K562 (cell line): ENCODE data around the gene UBE2S. TPM values are rescaled to one million over a fixed set of nuclear protein-coding genes. Genes with fewer than 3 reads are reported as not detected.
A peak's percentile ranks its signal among the peaks of the same experiment; 100 is the strongest.

Source experiments
- ATF7 ChIP-seq: fragments of 450-650 bp; IDR thresholded peaks from 2 replicates; pipeline ENCODE4 v1.7.1; 2014; ENCODE audit warnings: mild to moderate bottlenecking, moderate library complexity
- BHLHE40 ChIP-seq: IDR thresholded peaks from 2 replicates; pipeline ENCODE4 v1.6.1; 2011; ENCODE audit warnings: low read length, improper control_type of control experiment
- BMI1 ChIP-seq: fragments of 150-350 bp; IDR thresholded peaks from 2 replicates; pipeline ENCODE4 v1.6.1; 2014; ENCODE audit warnings: low read length
- KAT7 ChIP-seq: sonication (generic); formaldehyde crosslinking; IDR thresholded peaks from 2 replicates; pipeline ENCODE4 v1.8.0; 2022; ENCODE audit warnings: missing genetic modification reagents, mild to moderate bottlenecking, borderline replicate concordance
- KLF16 ChIP-seq: IDR thresholded peaks from 2 replicates; pipeline ENCODE4 v1.6.1; 2016; ENCODE audit warnings: antibody characterized with exemption
- MYBL2 ChIP-seq, 2 experiments: fragments of 450-650 bp in 1 of 2; sonication (generic) in 1 of 2; formaldehyde crosslinking in 1 of 2; IDR thresholded peaks; 2 replicates each; pipeline versions ENCODE4 v1.6.1 to v1.8.1; 2017 to 2022; ENCODE audit warnings: borderline replicate concordance in 1 of 2, inconsistent platforms in 1 of 2, low read depth in 1 of 2, mild to moderate bottlenecking in 1 of 2, missing genetic modification reagents in 1 of 2, moderate library complexity in 1 of 2
- NFRKB ChIP-seq: fragments of 450-650 bp; IDR thresholded peaks from 2 replicates; pipeline ENCODE4 v1.6.1; 2016; ENCODE audit warnings: low read depth
- POLR2A ChIP-seq: fragments of 450-650 bp; conservative IDR thresholded peaks from 2 replicates; pipeline ENCODE4 v1.6.1; 2016
- RBM34 ChIP-seq: fragments of 200-400 bp; formaldehyde crosslinking; IDR thresholded peaks from 2 replicates; pipeline ENCODE4 v1.6.1; 2018; ENCODE audit warnings: low read length, borderline replicate concordance; ENCODE audit not compliant: insufficient read depth
- TOE1 ChIP-seq, 2 experiments: fragments of 450-650 bp in 1 of 2; sonication (generic) in 1 of 2; formaldehyde crosslinking in 1 of 2; IDR thresholded peaks; 2 replicates each; pipeline versions ENCODE4 v1.7.1 to v1.8.0; 2016 to 2022; ENCODE audit warnings: borderline replicate concordance in 2 of 2, mild to moderate bottlenecking in 2 of 2, antibody characterized with exemption in 1 of 2, inconsistent platforms in 1 of 2, low read depth in 1 of 2, missing genetic modification reagents in 1 of 2, moderate library complexity in 1 of 2
- U2AF2 ChIP-seq: fragments of 200-400 bp; formaldehyde crosslinking; optimal IDR thresholded peaks from 2 replicates; pipeline ENCODE3; 2017; ENCODE audit warnings: low read depth, mild to moderate bottlenecking, low read length
- ZNF134 ChIP-seq: fragments of 250-450 bp; sonication (Bioruptor Pico); conservative IDR thresholded peaks from 2 replicates; pipeline ENCODE4 v1.4.0; 2020
- ZNF436 ChIP-seq: fragments of 250-450, 450-650 bp; sonication (Bioruptor Pico); formaldehyde crosslinking; IDR thresholded peaks from 2 replicates; pipeline ENCODE4 v1.7.0; 2020; ENCODE audit warnings: mild to moderate bottlenecking
- ZNF668 ChIP-seq: fragments of 250-450 bp; sonication (Bioruptor Pico); IDR thresholded peaks from 2 replicates; pipeline ENCODE4 v1.8.0; 2022; ENCODE audit warnings: mild to moderate bottlenecking, inconsistent platforms
- ZNF778 ChIP-seq: fragments of 450-650 bp; formaldehyde crosslinking; IDR thresholded peaks from 2 replicates; pipeline ENCODE4 v1.4.0; 2020; ENCODE audit warnings: mild to moderate bottlenecking, moderate library complexity
- polyA plus RNA-seq, 8 experiments: library from polyadenylated mRNA; depleted of rRNA in 4 of 8; stranded (reverse) in 5 of 8; unstranded in 3 of 8; fragments of >200 nt; fragmentation: Nextera tagmentation in 2 of 8; fragmentation: Illumina TruSeq in 1 of 8; extraction: Ambion mirVana in 2 of 8; extraction: Trizol in 1 of 8; gene quantifications; 2 replicates each; pipeline versions ENCODE4 v1.2.1 to v1.2.3, GENCODE V29; 2011 to 2014; ENCODE audit warnings: inconsistent platforms in 1 of 8, missing spikeins in 1 of 8
- total RNA-seq, 7 experiments: library from RNA; depleted of rRNA in 6 of 7; stranded (reverse); fragments of >200 nt in 6 of 7; fragmentation: Illumina TruSeq in 2 of 7; extraction: Trizol in 2 of 7; gene quantifications; 2 replicates each; pipeline versions ENCODE4 v1.2.1 to v1.2.3, GENCODE V29; 2011 to 2021; ENCODE audit warnings: low replicate concordance in 1 of 7
- TF ChIP-seq, protein P1 (sequence below): fragments of 450-650 bp; IDR thresholded peaks from 2 replicates; pipeline ENCODE4 v1.6.1; 2018; ENCODE audit not compliant: partially characterized antibody
- TF ChIP-seq, protein P2 (sequence below), 2 experiments: IDR thresholded peaks in 1 of 2; conservative IDR thresholded peaks in 1 of 2; 2 replicates each; pipeline ENCODE4 v1.6.1; 2016; ENCODE audit warnings: low read depth in 2 of 2, mild to moderate bottlenecking in 1 of 2, missing compliant biosample characterization in 1 of 2, missing genetic modification characterization in 1 of 2, moderate library complexity in 1 of 2
- TF ChIP-seq, protein P3 (sequence below): fragments of 450-650 bp; IDR thresholded peaks from 2 replicates; pipeline ENCODE4 v1.6.1; 2016; ENCODE audit warnings: low read depth, mild to moderate bottlenecking, moderate library complexity
- TF ChIP-seq, protein P4 (sequence below): fragments of 200-800 bp; sonication (Bioruptor generic); IDR thresholded peaks from 2 replicates; pipeline ENCODE4 v1.6.1; 2017; ENCODE audit warnings: missing genetic modification characterization, missing compliant biosample characterization

UBE2S gene
- total and polyA plus RNA-seq, 9 of the 15 experiments (the other 6 are each of a cell fraction or from before 2014, with no cell fraction given): 1.5 to 1,305 (median 157) TPM

DNA sequence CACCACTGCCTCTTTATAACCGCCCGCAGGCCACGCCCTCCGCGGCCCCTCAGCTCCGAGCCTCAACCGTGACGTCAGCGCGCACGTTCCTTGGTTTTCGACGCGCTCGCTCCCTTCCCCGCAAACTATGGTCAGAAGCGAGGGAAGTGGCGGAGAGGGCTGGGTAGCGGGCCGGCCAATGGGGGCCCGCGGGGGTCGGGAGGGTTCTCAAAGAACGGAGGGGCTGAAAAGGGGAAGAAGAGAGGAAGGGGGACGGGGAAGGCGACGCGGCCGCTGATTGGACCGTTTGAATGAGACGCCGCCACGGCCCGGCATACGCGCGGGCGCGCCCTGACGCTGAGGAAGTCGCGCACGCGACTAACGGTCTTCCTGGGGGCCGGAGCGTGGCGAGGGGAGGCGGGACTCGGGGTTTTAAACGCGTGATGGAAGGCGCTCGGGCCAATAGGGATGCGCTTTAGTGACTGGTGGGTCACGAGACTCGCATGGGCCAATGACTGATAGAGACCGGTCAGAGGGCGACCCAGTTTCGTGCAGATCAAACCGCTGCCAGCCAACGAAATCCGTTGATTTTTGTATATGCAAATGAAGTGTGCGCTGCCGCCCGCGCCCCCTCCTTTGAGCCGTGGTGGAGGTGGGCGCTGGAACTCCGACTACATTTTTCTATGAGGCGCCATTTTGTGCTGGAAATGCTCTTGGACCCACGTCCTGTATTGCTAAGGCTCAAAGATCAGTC lies 378 bp upstream of the UBE2S start (continued):
- TF ChIP-seq, protein P1, sequence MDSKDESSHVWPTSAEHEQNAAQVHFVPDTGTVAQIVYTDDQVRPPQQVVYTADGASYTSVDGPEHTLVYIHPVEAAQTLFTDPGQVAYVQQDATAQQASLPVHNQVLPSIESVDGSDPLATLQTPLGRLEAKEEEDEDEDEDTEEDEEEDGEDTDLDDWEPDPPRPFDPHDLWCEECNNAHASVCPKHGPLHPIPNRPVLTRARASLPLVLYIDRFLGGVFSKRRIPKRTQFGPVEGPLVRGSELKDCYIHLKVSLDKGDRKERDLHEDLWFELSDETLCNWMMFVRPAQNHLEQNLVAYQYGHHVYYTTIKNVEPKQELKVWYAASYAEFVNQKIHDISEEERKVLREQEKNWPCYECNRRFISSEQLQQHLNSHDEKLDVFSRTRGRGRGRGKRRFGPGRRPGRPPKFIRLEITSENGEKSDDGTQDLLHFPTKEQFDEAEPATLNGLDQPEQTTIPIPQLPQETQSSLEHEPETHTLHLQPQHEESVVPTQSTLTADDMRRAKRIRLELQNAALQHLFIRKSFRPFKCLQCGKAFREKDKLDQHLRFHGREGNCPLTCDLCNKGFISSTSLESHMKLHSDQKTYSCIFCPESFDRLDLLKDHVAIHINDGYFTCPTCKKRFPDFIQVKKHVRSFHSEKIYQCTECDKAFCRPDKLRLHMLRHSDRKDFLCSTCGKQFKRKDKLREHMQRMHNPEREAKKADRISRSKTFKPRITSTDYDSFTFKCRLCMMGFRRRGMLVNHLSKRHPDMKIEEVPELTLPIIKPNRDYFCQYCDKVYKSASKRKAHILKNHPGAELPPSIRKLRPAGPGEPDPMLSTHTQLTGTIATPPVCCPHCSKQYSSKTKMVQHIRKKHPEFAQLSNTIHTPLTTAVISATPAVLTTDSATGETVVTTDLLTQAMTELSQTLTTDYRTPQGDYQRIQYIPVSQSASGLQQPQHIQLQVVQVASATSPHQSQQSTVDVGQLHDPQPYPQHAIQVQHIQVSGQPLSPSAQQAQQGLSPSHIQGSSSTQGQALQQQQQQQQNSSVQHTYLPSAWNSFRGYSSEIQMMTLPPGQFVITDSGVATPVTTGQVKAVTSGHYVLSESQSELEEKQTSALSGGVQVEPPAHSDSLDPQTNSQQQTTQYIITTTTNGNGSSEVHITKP: no peak
- TF ChIP-seq POLR2A (peak; percentile 59; the same call in 1 of the 2 replicates), ZNF668 (CRISPR knock-in tag) (no peak), ZNF436 (CRISPR knock-in tag) (no peak), BMI1 (no peak), BHLHE40 (peak; percentile 98), KAT7 (no peak), ZNF778 (CRISPR knock-in tag) (no peak), KLF16 (peak; percentile 79), ZNF134 (CRISPR knock-in tag) (no peak), TOE1 (IDR thresholded peaks at IDR 0.05; ENCODE audit: borderline replicate concordance) (peak; percentile 99), TOE1 (CRISPR knock-in tag; IDR thresholded peaks at IDR 0.05; ENCODE audit: borderline replicate concordance, low read depth) (no peak), ATF7 (peak; percentile 97), MYBL2 (IDR thresholded peaks at IDR 0.05; ENCODE audit: low read depth) (peak; percentile 100), MYBL2 (CRISPR knock-in tag; IDR thresholded peaks at IDR 0.05; ENCODE audit: borderline replicate concordance) (peak; percentile 100; the same call in 1 of the 2 replicates), NFRKB (no peak), RBM34 (no peak), U2AF2 (no peak)
- TF ChIP-seq, protein P2, sequence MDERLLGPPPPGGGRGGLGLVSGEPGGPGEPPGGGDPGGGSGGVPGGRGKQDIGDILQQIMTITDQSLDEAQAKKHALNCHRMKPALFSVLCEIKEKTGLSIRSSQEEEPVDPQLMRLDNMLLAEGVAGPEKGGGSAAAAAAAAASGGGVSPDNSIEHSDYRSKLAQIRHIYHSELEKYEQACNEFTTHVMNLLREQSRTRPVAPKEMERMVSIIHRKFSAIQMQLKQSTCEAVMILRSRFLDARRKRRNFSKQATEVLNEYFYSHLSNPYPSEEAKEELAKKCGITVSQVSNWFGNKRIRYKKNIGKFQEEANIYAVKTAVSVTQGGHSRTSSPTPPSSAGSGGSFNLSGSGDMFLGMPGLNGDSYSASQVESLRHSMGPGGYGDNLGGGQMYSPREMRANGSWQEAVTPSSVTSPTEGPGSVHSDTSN (CRISPR knock-in tag; IDR thresholded peaks at IDR 0.05; ENCODE audit: low read depth): peak; percentile 51; the same call in 1 of the 2 replicates
- TF ChIP-seq, protein P2 (tag; conservative IDR thresholded peaks at IDR 0.05; ENCODE audit: low read depth): peak; percentile 96
- TF ChIP-seq, protein P3, sequence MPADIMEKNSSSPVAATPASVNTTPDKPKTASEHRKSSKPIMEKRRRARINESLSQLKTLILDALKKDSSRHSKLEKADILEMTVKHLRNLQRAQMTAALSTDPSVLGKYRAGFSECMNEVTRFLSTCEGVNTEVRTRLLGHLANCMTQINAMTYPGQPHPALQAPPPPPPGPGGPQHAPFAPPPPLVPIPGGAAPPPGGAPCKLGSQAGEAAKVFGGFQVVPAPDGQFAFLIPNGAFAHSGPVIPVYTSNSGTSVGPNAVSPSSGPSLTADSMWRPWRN: peak; percentile 94
- TF ChIP-seq, protein P4, sequence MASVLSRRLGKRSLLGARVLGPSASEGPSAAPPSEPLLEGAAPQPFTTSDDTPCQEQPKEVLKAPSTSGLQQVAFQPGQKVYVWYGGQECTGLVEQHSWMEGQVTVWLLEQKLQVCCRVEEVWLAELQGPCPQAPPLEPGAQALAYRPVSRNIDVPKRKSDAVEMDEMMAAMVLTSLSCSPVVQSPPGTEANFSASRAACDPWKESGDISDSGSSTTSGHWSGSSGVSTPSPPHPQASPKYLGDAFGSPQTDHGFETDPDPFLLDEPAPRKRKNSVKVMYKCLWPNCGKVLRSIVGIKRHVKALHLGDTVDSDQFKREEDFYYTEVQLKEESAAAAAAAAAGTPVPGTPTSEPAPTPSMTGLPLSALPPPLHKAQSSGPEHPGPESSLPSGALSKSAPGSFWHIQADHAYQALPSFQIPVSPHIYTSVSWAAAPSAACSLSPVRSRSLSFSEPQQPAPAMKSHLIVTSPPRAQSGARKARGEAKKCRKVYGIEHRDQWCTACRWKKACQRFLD (CRISPR knock-in tag): peak; percentile 55; the same call in 1 of the 2 replicates
